ENCODE results near the gene PSMG2.

The PSMG2 gene

GRCh38 chr18:12749121-12749520, 46.3 kb downstream of the PSMG2 start:
- H3K27me3 ChIP-seq (ENCODE audit: insufficient read depth, poor library complexity, severe bottlenecking), result no peaks in the 10 kb centered on the region
- H3K4me3 ChIP-seq (replicated peaks; ENCODE audit: insufficient read depth, low read length), result no peak overlapping the region
- TF ChIP-seq POLR2AphosphoS5 (IDR thresholded peaks at IDR 0.05; ENCODE audit: low read depth) (no peak), REST (IDR thresholded peaks at IDR 0.05; ENCODE audit: insufficient replicate concordance, low read depth) (no peak), GABPA (IDR thresholded peaks at IDR 0.05; ENCODE audit: low read depth) (no peak), CTCF (IDR thresholded peaks at IDR 0.05; ENCODE audit: insufficient read depth, low read length) (no peak), SPI1 (IDR thresholded peaks at IDR 0.05; ENCODE audit: borderline replicate concordance, low read depth) (no peak)
- no peak overlapping the region for H3K27ac ChIP-seq (replicated peaks)
- DNase-seq (ENCODE audit: low read depth in 1 of 2, low spot score in 1 of 2), result no peak

- Histone ChIP-seq H3K27me3 (ENCODE audit: insufficient read depth, poor library complexity, severe bottlenecking) (no peaks in the 10 kb centered on the region), H3K27ac (replicated peaks) (no peak overlapping the region), H3K4me3 (replicated peaks; ENCODE audit: insufficient read depth, low read length) (no peak overlapping the region)
- DNase-seq (ENCODE audit: low read depth in 1 of 2, low spot score in 1 of 2), result peak in 1 of 2 experiments; percentile 45
- no peak for TF ChIP-seq SPI1 (IDR thresholded peaks at IDR 0.05; ENCODE audit: borderline replicate concordance, low read depth)
- no peak for TF ChIP-seq CTCF (IDR thresholded peaks at IDR 0.05; ENCODE audit: insufficient read depth, low read length)
- TF ChIP-seq REST (IDR thresholded peaks at IDR 0.05; ENCODE audit: insufficient replicate concordance, low read depth), result no peak
- TF ChIP-seq GABPA (IDR thresholded peaks at IDR 0.05; ENCODE audit: low read depth), result no peak
Measured at GRCh38 chr18:12750076-12750714, 47.4 kb downstream of the PSMG2 start.

GRCh38 chr18:12750715-12751502, 48.1 kb downstream of the PSMG2 start:
- no peak for DNase-seq (ENCODE audit: low read depth in 1 of 2, low spot score in 1 of 2)
- Histone ChIP-seq H3K27me3 (ENCODE audit: insufficient read depth, poor library complexity, severe bottlenecking) (no peaks in the 10 kb centered on the region), H3K27ac (replicated peaks) (no peak overlapping the region), H3K4me3 (replicated peaks; ENCODE audit: insufficient read depth, low read length) (no peak overlapping the region)
- no peak for TF ChIP-seq POLR2AphosphoS5 (IDR thresholded peaks at IDR 0.05; ENCODE audit: low read depth)
- TF ChIP-seq SPI1 (IDR thresholded peaks at IDR 0.05; ENCODE audit: borderline replicate concordance, low read depth), result no peak
- no peak for TF ChIP-seq CTCF (IDR thresholded peaks at IDR 0.05; ENCODE audit: insufficient read depth, low read length)
- no peak for TF ChIP-seq REST (IDR thresholded peaks at IDR 0.05; ENCODE audit: insufficient replicate concordance, low read depth)
- TF ChIP-seq GABPA (IDR thresholded peaks at IDR 0.05; ENCODE audit: low read depth), result no peak
